Karpas-422 (cell line): ENCODE measurements around the gene RYR2. TPM values are rescaled to one million over a fixed set of nuclear protein-coding genes. Genes with fewer than 3 reads are reported as not detected.
"Not testable (repeated sequence)": the region's sequence is repeated elsewhere in the genome, so short reads cannot be mapped to it uniquely, and the experiment has no call there.

Experiments
- DNase-seq: peaks from one replicate; pipeline ENCODE4 v3.0.0-alpha.2; 2015
- H2AFZ ChIP-seq: fragments of 200-600 bp; sonication (generic); 2 replicates; pipeline ENCODE4 v1.6.1; 2014; ENCODE audit warnings: antibody characterized with exemption, low read length, mixed read lengths
- H3K27ac ChIP-seq: fragments of 200-600 bp; sonication (generic); 2 replicates; pipeline ENCODE4 v1.5.1; 2014; ENCODE audit warnings: mild to moderate bottlenecking, low read length, moderate library complexity
- H3K27me3 ChIP-seq: fragments of 200-600 bp; sonication (generic); 2 replicates; pipeline ENCODE4 v1.6.1; 2014; ENCODE audit warnings: low read length, mixed read lengths
- H3K36me3 ChIP-seq: fragments of 200-600 bp; sonication (generic); 2 replicates; pipeline ENCODE4 v1.6.1; 2014; ENCODE audit warnings: low read length, mixed read lengths; ENCODE audit not compliant: insufficient read depth
- H3K4me1 ChIP-seq: fragments of 200-600 bp; sonication (generic); 2 replicates; pipeline ENCODE4 v1.6.1; 2014; ENCODE audit warnings: mild to moderate bottlenecking, low read length, mixed read lengths
- H3K4me2 ChIP-seq: fragments of 200-600 bp; sonication (generic); 2 replicates; pipeline ENCODE4 v1.6.1; 2014; ENCODE audit warnings: low read length, low read depth, mild to moderate bottlenecking; ENCODE audit not compliant: poor library complexity, severe bottlenecking
- H3K4me3 ChIP-seq: fragments of 200-600 bp; sonication (generic); 2 replicates; pipeline ENCODE4 v1.5.1; 2014; ENCODE audit warnings: mild to moderate bottlenecking, antibody characterized with exemption, low read length, mixed read lengths
- H3K79me2 ChIP-seq: fragments of 200-600 bp; sonication (generic); 2 replicates; pipeline ENCODE4 v1.6.1; 2014; ENCODE audit warnings: mild to moderate bottlenecking, low read length, mixed read lengths
- H3K9ac ChIP-seq: fragments of 200-600 bp; sonication (generic); 2 replicates; pipeline ENCODE4 v1.6.0; 2014; ENCODE audit warnings: low read length
- H3K9me2 ChIP-seq: fragments of 200-600 bp; sonication (generic), shearing (Covaris generic); replicated peaks from 2 replicates; pipeline ENCODE4 v1.6.0; 2014; ENCODE audit warnings: mild to moderate bottlenecking, low read length, moderate library complexity; ENCODE audit not compliant: insufficient read depth
- H3K9me3 ChIP-seq: fragments of 300-700, 200-600 bp; sonication (generic); 2 replicates; pipeline ENCODE4 v1.6.1; 2014; ENCODE audit warnings: low read length, mixed read lengths
- H4K20me1 ChIP-seq: fragments of 200-600 bp; sonication (generic); 2 replicates; pipeline ENCODE4 v1.6.1; 2014; ENCODE audit warnings: mild to moderate bottlenecking, antibody characterized with exemption, low read length, low read depth; ENCODE audit not compliant: insufficient read depth
- total RNA-seq: library from RNA; depleted of rRNA; stranded (reverse); fragments of >200 nt; shearing (Covaris generic); gene quantifications from 2 replicates; pipeline ENCODE4 v1.2.3, GENCODE V29; 2014; ENCODE audit warnings: low replicate concordance

RYR2 gene
- total RNA-seq, 1 experiment from 2014 or later, result not detected

DNA sequence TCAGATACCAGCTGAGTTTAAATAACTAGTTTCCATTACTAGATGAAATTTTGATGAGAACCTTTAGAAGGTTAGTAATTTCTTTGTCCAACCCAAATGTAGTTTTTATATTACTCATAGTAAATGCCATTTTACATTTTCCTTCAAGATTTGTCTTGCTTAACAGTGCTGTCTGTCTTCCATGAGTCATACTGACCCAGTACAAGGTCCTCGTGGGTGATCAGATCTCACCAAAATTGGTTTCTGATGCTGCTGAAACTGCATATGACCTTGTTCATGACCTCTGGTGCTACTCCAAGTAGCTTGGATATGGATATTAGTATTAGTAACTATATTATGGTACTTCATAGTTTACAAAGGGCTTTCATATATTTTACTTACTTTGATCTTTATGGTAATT is 207.1 kb downstream of the RYR2 start:
- no peak overlapping the region for H3K4me3 ChIP-seq
- H3K27ac ChIP-seq, result no peak overlapping the region
- H3K9ac ChIP-seq, result no peak overlapping the region
- no peaks in the 10 kb centered on the region for H3K36me3 ChIP-seq
- no peaks in the 10 kb centered on the region for H3K9me3 ChIP-seq
- no peaks in the 10 kb centered on the region for H3K79me2 ChIP-seq
- no peak overlapping the region for H2AFZ ChIP-seq
- no peaks in the 10 kb centered on the region for H3K27me3 ChIP-seq
- H4K20me1 ChIP-seq, result no peaks in the 10 kb centered on the region
- no peak for DNase-seq
- H3K9me2 ChIP-seq, result no peaks in the 10 kb centered on the region
- no peaks in the 10 kb centered on the region for H3K4me1 ChIP-seq
- H3K4me2 ChIP-seq, result no peak overlapping the region

DNA sequence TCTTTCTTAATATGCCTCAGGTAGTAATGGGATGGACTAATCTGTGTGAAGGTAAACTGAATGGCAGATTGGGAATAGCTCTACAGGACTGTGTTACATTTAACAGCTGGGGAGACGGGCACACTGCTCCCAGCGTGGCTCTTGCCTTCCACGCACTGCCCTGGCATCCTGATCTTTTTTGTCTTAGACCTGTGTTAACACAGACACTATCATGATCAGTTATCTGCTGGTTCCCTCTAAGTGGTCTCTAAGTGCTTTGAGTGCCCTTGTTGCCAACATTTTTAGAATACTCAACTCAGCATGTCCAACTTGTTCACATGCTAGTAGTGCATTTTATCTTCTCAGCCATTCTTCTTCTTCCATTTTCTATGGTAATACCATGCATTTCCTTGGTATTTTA is 208.1 kb downstream of the RYR2 start:
- no peaks in the 10 kb centered on the region for H3K4me1 ChIP-seq
- H4K20me1 ChIP-seq, result no peaks in the 10 kb centered on the region
- H2AFZ ChIP-seq, result no peak overlapping the region
- H3K79me2 ChIP-seq, result no peaks in the 10 kb centered on the region
- H3K27me3 ChIP-seq, result no peaks in the 10 kb centered on the region; the same call in 1 of the 2 replicates
- no peak overlapping the region for H3K4me2 ChIP-seq
- no peak overlapping the region for H3K9ac ChIP-seq
- H3K9me2 ChIP-seq, result no peaks in the 10 kb centered on the region
- DNase-seq, result no peak
- no peaks in the 10 kb centered on the region for H3K36me3 ChIP-seq
- H3K9me3 ChIP-seq, result no peaks in the 10 kb centered on the region
- H3K27ac ChIP-seq, result no peak overlapping the region
- H3K4me3 ChIP-seq, result no peak overlapping the region

DNA sequence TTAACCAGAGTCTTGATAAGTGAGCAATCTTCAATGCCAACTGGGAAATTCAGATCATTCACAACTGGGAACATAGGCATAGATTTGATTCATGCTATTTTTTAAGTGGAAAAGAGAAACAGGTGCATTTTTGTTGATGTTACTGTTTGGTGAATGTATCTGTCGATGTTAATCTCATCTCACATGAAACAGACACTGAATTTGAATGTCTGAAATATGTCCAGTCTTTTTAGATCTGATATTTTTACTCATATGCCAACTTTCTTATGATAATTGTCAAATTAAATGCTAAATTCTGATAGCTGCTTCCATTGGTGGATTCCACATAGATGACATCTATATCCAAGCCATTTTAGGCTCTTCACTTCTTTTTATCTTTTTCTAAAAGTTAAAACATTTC is 213.1 kb downstream of the RYR2 start:
- Histone ChIP-seq H3K4me2 (no peak overlapping the region), H2AFZ (no peak overlapping the region), H3K27me3 (no peaks in the 10 kb centered on the region; the same call in 1 of the 2 replicates), H3K9me3 (no peaks in the 10 kb centered on the region), H4K20me1 (no peaks in the 10 kb centered on the region), H3K79me2 (no peaks in the 10 kb centered on the region), H3K9ac (no peak overlapping the region), H3K36me3 (no peaks in the 10 kb centered on the region), H3K4me1 (no peaks in the 10 kb centered on the region), H3K4me3 (no peak overlapping the region), H3K27ac (no peak overlapping the region), H3K9me2 (no peaks in the 10 kb centered on the region)
- no peak for DNase-seq

DNA sequence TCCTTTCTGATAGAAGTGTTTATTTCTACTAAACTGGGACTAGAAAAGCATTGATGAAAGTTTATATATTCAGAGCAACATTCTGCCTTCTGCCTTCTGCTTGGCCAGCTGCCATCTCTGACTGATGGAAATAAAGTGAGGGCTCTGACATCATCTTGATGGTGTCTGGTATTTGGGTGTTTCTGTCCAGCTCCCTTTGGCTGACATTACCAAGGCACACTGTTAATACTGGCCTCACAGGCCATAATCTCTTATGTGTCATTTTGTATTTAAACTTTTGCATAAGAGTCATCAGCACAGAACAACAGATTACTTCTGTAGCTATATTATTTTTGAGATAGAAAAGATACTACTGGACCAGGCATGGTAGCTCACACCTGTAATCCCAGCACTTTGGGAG is 216.9 kb downstream of the RYR2 start:
- H3K4me3 ChIP-seq, result no peak overlapping the region
- no peaks in the 10 kb centered on the region for H3K36me3 ChIP-seq
- H3K27me3 ChIP-seq, result no peaks in the 10 kb centered on the region; the same call in 1 of the 2 replicates
- no peaks in the 10 kb centered on the region for H3K79me2 ChIP-seq
- DNase-seq, result no peak
- no peak overlapping the region for H2AFZ ChIP-seq
- no peaks in the 10 kb centered on the region for H3K9me3 ChIP-seq
- H3K4me2 ChIP-seq, result no peak overlapping the region
- no peaks in the 10 kb centered on the region for H3K4me1 ChIP-seq
- no peaks in the 10 kb centered on the region for H4K20me1 ChIP-seq
- no peak overlapping the region for H3K27ac ChIP-seq
- H3K9ac ChIP-seq, result no peak overlapping the region
- no peaks in the 10 kb centered on the region for H3K9me2 ChIP-seq

DNA sequence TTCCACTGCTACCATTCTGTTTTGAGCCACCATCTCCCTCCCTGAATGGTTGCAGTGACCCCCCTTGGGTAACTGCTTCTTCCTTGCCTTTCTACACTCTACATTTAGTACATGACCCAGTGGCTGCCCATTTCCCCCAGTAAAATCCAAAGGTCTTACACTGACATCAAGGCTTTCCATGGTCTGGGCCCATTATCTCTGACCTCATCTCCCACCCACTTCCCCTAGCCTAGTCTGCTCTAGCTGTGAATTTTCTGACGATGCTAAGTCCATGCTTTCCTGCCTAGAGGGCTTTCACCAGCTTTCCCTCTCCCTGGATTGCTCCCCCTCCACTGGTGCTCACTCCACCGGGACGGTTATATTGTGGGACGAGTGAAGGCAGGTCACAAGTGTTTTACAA is 219.2 kb downstream of the RYR2 start:
- Histone ChIP-seq H3K9ac (no peak overlapping the region), H3K4me2 (no peak overlapping the region), H3K27ac (no peak overlapping the region)

DNA sequence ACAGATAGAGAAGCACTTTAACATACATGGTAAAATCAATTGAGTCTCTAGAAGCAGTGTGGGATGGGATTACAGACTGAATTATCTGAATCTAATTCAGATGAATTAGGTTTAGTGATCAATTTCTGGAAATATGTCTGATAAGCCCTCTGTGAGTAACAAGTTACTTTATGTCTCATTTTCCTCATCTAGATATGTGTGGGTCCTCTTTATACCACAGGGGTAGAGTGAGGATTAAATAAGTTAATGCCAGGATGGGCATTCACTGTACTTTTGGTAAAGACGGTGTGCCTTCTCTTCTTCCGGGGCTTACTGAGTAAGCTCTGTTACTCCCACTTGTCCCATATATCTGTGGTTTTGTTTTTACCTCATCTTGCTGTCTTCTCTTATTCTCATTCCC is 225.8 kb downstream of the RYR2 start:
- H3K9me3 ChIP-seq, result no peaks in the 10 kb centered on the region
- H3K4me2 ChIP-seq, result no peak overlapping the region
- no peak overlapping the region for H3K4me3 ChIP-seq
- no peak overlapping the region for H3K9ac ChIP-seq
- no peaks in the 10 kb centered on the region for H3K79me2 ChIP-seq
- H4K20me1 ChIP-seq, result no peaks in the 10 kb centered on the region
- H3K27me3 ChIP-seq, result no peaks in the 10 kb centered on the region
- no peak overlapping the region for H2AFZ ChIP-seq
- H3K4me1 ChIP-seq, result no peaks in the 10 kb centered on the region
- DNase-seq, result no peak
- H3K9me2 ChIP-seq, result no peaks in the 10 kb centered on the region
- no peak overlapping the region for H3K27ac ChIP-seq
- H3K36me3 ChIP-seq, result no peaks in the 10 kb centered on the region

More for the DNA sequence above, 219.2 kb downstream of the RYR2 start:
- Histone ChIP-seq H3K4me1 (no peaks in the 10 kb centered on the region), H3K9me2 (no peaks in the 10 kb centered on the region), H3K36me3 (no peaks in the 10 kb centered on the region), H2AFZ (no peak overlapping the region), H3K4me3 (no peak overlapping the region), H4K20me1 (no peaks in the 10 kb centered on the region), H3K9me3 (no peaks in the 10 kb centered on the region), H3K79me2 (no peaks in the 10 kb centered on the region), H3K27me3 (no peaks in the 10 kb centered on the region)
- DNase-seq, result no peak

DNA sequence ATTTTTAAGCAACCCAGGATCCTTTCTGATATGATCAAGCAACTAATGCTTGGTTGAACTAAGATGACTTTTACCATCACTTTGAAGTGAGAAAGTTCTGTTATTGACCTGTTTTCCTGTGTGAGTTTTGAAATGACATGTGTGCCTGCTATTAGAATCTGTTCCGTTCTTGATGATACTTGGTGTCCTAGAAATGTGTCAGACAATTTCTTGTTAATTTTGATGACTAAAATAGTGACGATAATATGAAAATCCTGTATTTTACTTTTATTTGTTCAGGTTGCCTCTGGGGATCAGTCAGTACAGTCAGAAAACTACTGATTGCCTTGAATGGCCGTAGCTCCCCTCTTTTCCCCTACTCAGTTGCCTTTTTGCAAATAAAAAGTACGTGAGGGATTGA is 228.0 kb downstream of the RYR2 start:
- Histone ChIP-seq H3K27me3 (no peaks in the 10 kb centered on the region), H4K20me1 (no peaks in the 10 kb centered on the region), H3K4me3 (no peak overlapping the region), H3K9me2 (no peaks in the 10 kb centered on the region), H3K9ac (no peak overlapping the region), H3K4me1 (no peaks in the 10 kb centered on the region), H3K4me2 (no peak overlapping the region), H3K79me2 (no peaks in the 10 kb centered on the region), H3K9me3 (no peaks in the 10 kb centered on the region), H2AFZ (no peak overlapping the region), H3K36me3 (no peaks in the 10 kb centered on the region), H3K27ac (no peak overlapping the region)
- DNase-seq, result no peak

DNA sequence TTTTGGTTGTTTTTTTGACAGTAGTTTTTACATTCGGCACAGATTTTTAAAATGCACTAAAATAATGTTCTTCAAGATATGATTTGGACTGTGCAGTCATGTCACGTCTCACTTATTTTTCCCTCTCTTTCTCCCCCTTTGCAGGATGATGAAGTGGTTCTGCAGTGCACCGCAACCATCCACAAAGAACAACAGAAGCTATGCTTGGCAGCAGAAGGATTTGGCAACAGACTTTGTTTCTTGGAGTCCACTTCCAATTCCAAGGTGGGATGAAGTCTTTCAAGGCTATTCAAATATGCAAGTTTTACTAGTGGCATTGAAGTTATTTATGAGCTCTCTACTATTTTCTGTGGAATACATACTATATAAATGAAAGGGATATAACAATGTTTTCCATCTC is 228.4 kb downstream of the RYR2 start:
- no peaks in the 10 kb centered on the region for H4K20me1 ChIP-seq
- no peak for DNase-seq
- no peaks in the 10 kb centered on the region for H3K27me3 ChIP-seq

DNA sequence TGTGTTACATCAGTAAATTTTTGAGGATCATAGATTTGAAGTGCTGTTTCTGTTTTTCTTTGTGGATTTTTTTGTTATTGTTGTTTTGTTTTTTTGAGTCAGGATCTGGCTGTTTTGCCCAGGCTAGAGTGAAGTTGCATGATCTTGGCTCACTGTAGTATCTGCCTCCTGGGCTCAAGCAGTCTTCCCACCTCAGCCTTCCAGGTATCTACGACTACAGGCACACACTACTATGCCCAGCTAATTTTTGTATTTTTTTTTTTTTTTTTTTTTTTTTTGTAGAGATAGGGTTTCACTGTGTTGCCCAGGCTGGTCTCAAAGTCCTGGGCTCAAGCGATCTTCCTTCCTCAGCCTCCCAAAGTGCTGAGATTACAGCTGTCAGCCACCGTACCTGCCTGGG is 236.0 kb downstream of the RYR2 start:
- H3K36me3 ChIP-seq, H3K79me2 ChIP-seq, H3K4me2 ChIP-seq, H3K27me3 ChIP-seq, H3K9ac ChIP-seq, H3K4me3 ChIP-seq, H2AFZ ChIP-seq, H4K20me1 ChIP-seq, DNase-seq, H3K27ac ChIP-seq, H3K9me3 ChIP-seq, H3K9me2 ChIP-seq, H3K4me1 ChIP-seq: not testable (repeated sequence)

More for the DNA sequence above, 228.4 kb downstream of the RYR2 start:
- Histone ChIP-seq H2AFZ (no peak overlapping the region), H3K4me3 (no peak overlapping the region), H3K4me2 (no peak overlapping the region), H3K9me2 (no peaks in the 10 kb centered on the region), H3K4me1 (no peaks in the 10 kb centered on the region), H3K9me3 (no peaks in the 10 kb centered on the region), H3K27ac (no peak overlapping the region), H3K9ac (no peak overlapping the region), H3K36me3 (no peaks in the 10 kb centered on the region), H3K79me2 (no peaks in the 10 kb centered on the region)
